K562 (cell line): ENCODE measurements around the gene CPA4. TPM values are rescaled to one million over a fixed set of nuclear protein-coding genes. Genes with fewer than 3 reads are reported as not detected.

ENCODE experiments used
- ATAC-seq: fragments of 200-7000 bp; cut with Tn5 transposase; 3 replicates; pipeline ENCODE4 v1.9.1; 2020; ENCODE audit warnings: moderate library complexity
- BruUV-seq: library from RNA; stranded (reverse); fragments of 400-500 nt; replicated peaks from 2 replicates; lab custom pipeline; 2021; lab: Mats Ljungman, UMichigan
- CTCF ChIA-PET: fragments of 300-600 bp; formaldehyde crosslinking; extraction: SDS; loops from one replicate; lab custom pipeline; 2021; ENCODE audit warnings: low intra/inter-chr PET ratio; lab: Yijun Ruan, JAX
- POLR2A ChIA-PET: fragments of 300-600, 350-650 bp; sonication (Branson Sonifier 250); formaldehyde crosslinking; extraction: SDS; loops from one replicate; lab custom pipeline; 2021; ENCODE audit warnings: antibody characterized with exemption, inconsistent platforms; lab: Yijun Ruan, JAX
- DNase-seq, 4 experiments: peaks; one replicate each; pipeline versions ENCODE4 v3.0.0 to v3.0.0-alpha.2; 2011 to 2018; ENCODE audit warnings: low spot score in 3 of 4, mixed read lengths in 3 of 4; ENCODE audit errors: extremely low read depth in 1 of 4
- FAIRE-seq: peaks from 2 replicates; lab custom pipeline; 2011; peaks lifted over from hg19 to GRCh38; lab: Jason Lieb, UNC
- H2AFZ ChIP-seq: 2 replicates; pipeline ENCODE4 v1.6.0; 2011; ENCODE audit warnings: low read depth, low read length, control low read depth, inconsistent platforms
- H3K27ac ChIP-seq: fragments of 200-600 bp; 3 replicates; pipeline ENCODE4 v1.8.0; 2011; ENCODE audit warnings: low read depth, mild to moderate bottlenecking, control low read depth, inconsistent platforms, low read length, moderate library complexity, mixed read lengths; ENCODE audit errors: extremely low read depth
- H3K27me3 ChIP-seq, 2 experiments: fragments of 300-600 bp in 1 of 2; 2 replicates in 1 of 2; 3 replicates in 1 of 2; pipeline versions ENCODE4 v1.6.0 to v1.8.0; 2011; ENCODE audit warnings: inconsistent platforms in 2 of 2, low read length in 2 of 2, mild to moderate bottlenecking in 1 of 2, mixed read lengths in 1 of 2, moderate library complexity in 1 of 2; ENCODE audit not compliant: control insufficient read depth in 2 of 2, insufficient read depth in 2 of 2
- H3K36me3 ChIP-seq: fragments of 300-600 bp; 3 replicates; pipeline ENCODE4 v1.8.0; 2011; ENCODE audit warnings: mild to moderate bottlenecking, low read length, inconsistent platforms; ENCODE audit not compliant: control insufficient read depth, insufficient read depth
- H3K4me1 ChIP-seq, 2 experiments: fragments of 200-600 bp in 1 of 2; replicated peaks in 1 of 2; 2 replicates in 1 of 2; 3 replicates in 1 of 2; pipeline versions ENCODE4 v1.5.1 to v1.8.0; 2011; ENCODE audit warnings: inconsistent platforms in 2 of 2, low read length in 2 of 2, mild to moderate bottlenecking in 1 of 2, mixed read lengths in 1 of 2, moderate library complexity in 1 of 2; ENCODE audit not compliant: control insufficient read depth in 2 of 2, insufficient read depth in 2 of 2
- H3K4me2 ChIP-seq: 2 replicates; pipeline ENCODE4 v1.6.1; 2011; ENCODE audit warnings: low read length, control low read depth, inconsistent platforms, mixed read lengths; ENCODE audit not compliant: insufficient read depth
- H3K4me3 ChIP-seq: fragments of 200-600 bp; sonication (generic), shearing (Covaris generic); 2 replicates; pipeline ENCODE4 v1.5.1; 2016; ENCODE audit warnings: control low read depth, inconsistent platforms
- H3K79me2 ChIP-seq: fragments of 200-600 bp; 3 replicates; pipeline ENCODE4 v1.8.0; 2011; ENCODE audit warnings: low read length, inconsistent platforms; ENCODE audit not compliant: control insufficient read depth, insufficient read depth
- H3K9ac ChIP-seq, 2 experiments: 2 replicates each; pipeline versions ENCODE4 v1.6.0 to v1.6.1; 2011; ENCODE audit warnings: low read depth in 2 of 2, low read length in 2 of 2, control low read depth in 1 of 2, inconsistent platforms in 1 of 2, mild to moderate bottlenecking in 1 of 2, mixed read lengths in 1 of 2; ENCODE audit not compliant: insufficient read depth in 1 of 2
- H3K9me1 ChIP-seq: one replicate; pipeline ENCODE4 v1.6.0; 2011; ENCODE audit warnings: inconsistent platforms, mild to moderate bottlenecking, low read length, moderate library complexity; ENCODE audit not compliant: control insufficient read depth, insufficient read depth
- H3K9me3 ChIP-seq: replicated peaks from 2 replicates; pipeline ENCODE4 v1.5.1; 2011; ENCODE audit warnings: low read depth, low read length, inconsistent platforms; ENCODE audit not compliant: control insufficient read depth, insufficient read depth
- H4K20me1 ChIP-seq: replicated peaks from 2 replicates; pipeline ENCODE4 v1.6.1; 2011; ENCODE audit warnings: low read length, inconsistent platforms, mixed read lengths; ENCODE audit not compliant: control insufficient read depth, insufficient read depth
- MEF2A ChIP-seq: IDR thresholded peaks from 2 replicates; pipeline ENCODE4 v1.6.1; 2011; ENCODE audit warnings: low read depth, mild to moderate bottlenecking, low read length, moderate library complexity; ENCODE audit not compliant: control insufficient read depth
- ZMIZ1 ChIP-seq, 2 experiments: fragments of 150-350 bp in 1 of 2; IDR thresholded peaks; 2 replicates each; pipeline ENCODE4 v1.6.1; 2012 to 2016; ENCODE audit warnings: low read depth in 2 of 2, low read length in 2 of 2, mild to moderate bottlenecking in 1 of 2, moderate library complexity in 1 of 2
- WGBS: fragments of 100-300 bp; shearing (Covaris generic); methylation state at CpG from one replicate; pipeline ENCODE4 v1.1.6; 2016; ENCODE audit warnings: low coverage, mixed read lengths; ENCODE audit not compliant: insufficient coverage; ENCODE audit errors: missing lambda C conversion rate; 5-methylcytosine and 5-hydroxymethylcytosine counted together
- in situ Hi-C: fragments of 300-500 bp; cut with MboI; formaldehyde crosslinking; loops from 4 replicates; pipeline ENCODE4 v1.15.0; 2018; ENCODE audit warnings: inconsistent platforms, mixed read lengths
- intact Hi-C: fragments of 100-400 bp; cut with micrococcal nuclease; formaldehyde crosslinking; loops from 2 replicates; pipeline ENCODE4 v1.14.2; 2022
- polyA plus RNA-seq, 8 experiments: library from polyadenylated mRNA; depleted of rRNA in 4 of 8; stranded (reverse) in 5 of 8; unstranded in 3 of 8; fragments of >200 nt; fragmentation: Nextera tagmentation in 2 of 8; fragmentation: Illumina TruSeq in 1 of 8; extraction: Ambion mirVana in 2 of 8; extraction: Trizol in 1 of 8; gene quantifications; 2 replicates each; pipeline versions ENCODE4 v1.2.1 to v1.2.3, GENCODE V29; 2011 to 2014; ENCODE audit warnings: inconsistent platforms in 1 of 8, missing spikeins in 1 of 8
- total RNA-seq, 7 experiments: library from RNA; depleted of rRNA in 6 of 7; stranded (reverse); fragments of >200 nt in 6 of 7; fragmentation: Illumina TruSeq in 2 of 7; extraction: Trizol in 2 of 7; gene quantifications; 2 replicates each; pipeline versions ENCODE4 v1.2.1 to v1.2.3, GENCODE V29; 2011 to 2021; ENCODE audit warnings: low replicate concordance in 1 of 7

The CPA4 gene
- total and polyA plus RNA-seq, 9 of the 15 experiments (the other 6 are each of a cell fraction or from before 2014, with no cell fraction given) = not detected

- no TSS peak for BruUV-seq
Measured at GRCh38 chr7:130273933-130274255, 19.1 kb upstream of the CPA4 start.

More at GRCh38 chr7:130273933-130274255, 19.1 kb upstream of the CPA4 start:
- H3K27ac ChIP-seq = no peak overlapping the region
- ChIA-PET CTCF (no interaction called here), POLR2A (interaction anchor here (0.6 to 1.2 kb wide), 2 partner anchors 109 to 204 kb away, joined by 3 read pairs; partner anchors contain the start of gene KLHDC10)
- FAIRE-seq (no peak), ATAC-seq (no peak), DNase-seq (no peak)
- 39% methylated on average over 11 of the region's 11 CpGs for WGBS
- H3K79me2 ChIP-seq = no peaks in the 10 kb centered on the region
- H2AFZ ChIP-seq = peak overlapping the region; percentile 2
- no peak overlapping the region for H3K4me2 ChIP-seq
- no peak overlapping the region for H3K9ac ChIP-seq
- no peaks in the 10 kb centered on the region for H4K20me1 ChIP-seq
- no peaks in the 10 kb centered on the region for H3K9me1 ChIP-seq
- peaks cover 6 to 17% of the 10 kb centered on the region in 2 experiments for H3K27me3 ChIP-seq
- in situ Hi-C loops (no loop called here), intact Hi-C loops (loop anchor here (10.0 kb wide), 1 partner anchor 561 kb away; no protein-coding TSS in a partner anchor)
- H3K4me1 ChIP-seq = peaks cover 8 to 9% of the 10 kb centered on the region in 2 experiments; a peak in 4 of 5 replicates
- H3K4me3 ChIP-seq = no peak overlapping the region
- no peaks in the 10 kb centered on the region for H3K9me3 ChIP-seq
- TF ChIP-seq ZMIZ1 (IDR thresholded peaks at IDR 0.05; ENCODE audit: low read depth in 2 of 2, low read length in 2 of 2) (no peak), MEF2A (0 out of 2 replicates have a peak, but pooled peaks have one; percentile 11)
- H3K36me3 ChIP-seq = no peaks in the 10 kb centered on the region
